NT2/D1 (cell line): ENCODE measurements around the gene ATXN1.

ENCODE experiments used
- SUZ12 ChIP-seq: IDR thresholded peaks from 2 replicates; pipeline ENCODE4 v1.6.1; 2011; ENCODE audit not compliant: insufficient read length, insufficient read depth; ENCODE audit errors: extremely low read depth
- YY1 ChIP-seq: IDR thresholded peaks from 2 replicates; pipeline ENCODE4 v1.6.1; 2011; ENCODE audit not compliant: insufficient read length, insufficient read depth

GRCh38 chr6:16505711-16506357 lies 255.4 kb downstream of the ATXN1 start:
- no peak for TF ChIP-seq YY1
- no peak for TF ChIP-seq SUZ12
